Heart left ventricle (tissue), 13 donors: ENCODE data around the gene APOLD1.

Experiments
- CTCF ChIP-seq, 12 donors: fragments of 200-600 bp; sonication (generic) in 4 of 12; IDR thresholded peaks; one replicate each; pipeline versions ENCODE4 v1.5.0 to v1.8.0; 2018 to 2022; ENCODE audit warnings: antibody characterized with exemption in 12 of 12, mild to moderate bottlenecking in 5 of 12
- POLR2A ChIP-seq, 2 donors: fragments of 450-650 bp; IDR thresholded peaks; one replicate each; pipeline ENCODE4 v1.6.1; 2017; ENCODE audit warnings: antibody characterized with exemption in 2 of 2, mild to moderate bottlenecking in 2 of 2, moderate library complexity in 2 of 2
- donor health status: ischemic (EF 13 %, LVEDD 7.1; RV severe dilation, severe dysfunction).
- donor health status: DM: no; HTN: yes; CAD: no.
- donor health status: DM: no; HTN: no; CAD: no.
- donor health status: ischemic (EF 25% LVEDD 6.9; RV normal size, moderate dysfunction).
- donor health status: ischemic (EF 25% LVEDD 5.7; RV mildly dilated, moderate dysfunction).
- donor health status: ischemic (EF 35%, LVEDD 5.7; RV mildly dilated, moderate dysfunction).
- donor health status: nonischemic (EF 11% LVEDD 7.7; RV severe dilation, severe dysfunction).
- donor health status: DM: yes; HTN: yes; CAD: no.
- donor health status: PGD.
- donor health status: ischemic (EF 29% LVEDD 5.4; RV normal size, mild dysfunction).
- donor health status: nonischemic (EF 23%, LVEDD 6.1; RV moderate dilation, normal function).

DNA sequence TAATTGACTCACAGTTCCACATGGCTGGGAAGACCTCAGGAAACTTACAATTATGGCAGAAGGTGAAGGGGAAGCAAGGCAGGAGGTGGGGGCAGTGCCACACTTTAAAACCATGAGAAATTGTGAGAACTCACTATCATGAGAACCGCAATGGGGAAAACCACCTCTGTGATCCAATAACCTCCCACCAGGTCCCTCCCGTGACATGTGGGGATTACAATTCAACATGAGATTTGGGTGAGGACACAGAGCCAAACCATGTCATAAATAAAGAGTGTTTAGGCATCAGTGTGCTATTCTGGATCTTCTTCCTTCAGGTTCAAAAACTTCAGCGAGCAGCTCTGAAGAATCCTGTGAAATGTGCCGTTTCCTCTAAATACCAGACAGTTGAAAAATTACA, 37.4 kb downstream of the APOLD1 start:
- no peak for TF ChIP-seq CTCF (IDR thresholded peaks at IDR 0.05)
- TF ChIP-seq POLR2A (IDR thresholded peaks at IDR 0.05), result no peak
